K562 treated with DMSO at 1 percent for 12 hours (cell line): ENCODE data around the gene SLC5A8. TPM values are rescaled to one million over a fixed set of nuclear protein-coding genes. Genes with fewer than 3 reads are reported as not detected.

Source experiments
- total RNA-seq: library from RNA; unstranded; fragments of 300-600 nt; gene quantifications from 2 replicates; pipeline ENCODE4 v1.2.3, GENCODE V29; 2022; ENCODE audit not compliant: insufficient read depth

Gene SLC5A8, protein sequence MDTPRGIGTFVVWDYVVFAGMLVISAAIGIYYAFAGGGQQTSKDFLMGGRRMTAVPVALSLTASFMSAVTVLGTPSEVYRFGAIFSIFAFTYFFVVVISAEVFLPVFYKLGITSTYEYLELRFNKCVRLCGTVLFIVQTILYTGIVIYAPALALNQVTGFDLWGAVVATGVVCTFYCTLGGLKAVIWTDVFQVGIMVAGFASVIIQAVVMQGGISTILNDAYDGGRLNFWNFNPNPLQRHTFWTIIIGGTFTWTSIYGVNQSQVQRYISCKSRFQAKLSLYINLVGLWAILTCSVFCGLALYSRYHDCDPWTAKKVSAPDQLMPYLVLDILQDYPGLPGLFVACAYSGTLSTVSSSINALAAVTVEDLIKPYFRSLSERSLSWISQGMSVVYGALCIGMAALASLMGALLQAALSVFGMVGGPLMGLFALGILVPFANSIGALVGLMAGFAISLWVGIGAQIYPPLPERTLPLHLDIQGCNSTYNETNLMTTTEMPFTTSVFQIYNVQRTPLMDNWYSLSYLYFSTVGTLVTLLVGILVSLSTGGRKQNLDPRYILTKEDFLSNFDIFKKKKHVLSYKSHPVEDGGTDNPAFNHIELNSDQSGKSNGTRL
- not detected in 2 replicates for total RNA-seq

DNA sequence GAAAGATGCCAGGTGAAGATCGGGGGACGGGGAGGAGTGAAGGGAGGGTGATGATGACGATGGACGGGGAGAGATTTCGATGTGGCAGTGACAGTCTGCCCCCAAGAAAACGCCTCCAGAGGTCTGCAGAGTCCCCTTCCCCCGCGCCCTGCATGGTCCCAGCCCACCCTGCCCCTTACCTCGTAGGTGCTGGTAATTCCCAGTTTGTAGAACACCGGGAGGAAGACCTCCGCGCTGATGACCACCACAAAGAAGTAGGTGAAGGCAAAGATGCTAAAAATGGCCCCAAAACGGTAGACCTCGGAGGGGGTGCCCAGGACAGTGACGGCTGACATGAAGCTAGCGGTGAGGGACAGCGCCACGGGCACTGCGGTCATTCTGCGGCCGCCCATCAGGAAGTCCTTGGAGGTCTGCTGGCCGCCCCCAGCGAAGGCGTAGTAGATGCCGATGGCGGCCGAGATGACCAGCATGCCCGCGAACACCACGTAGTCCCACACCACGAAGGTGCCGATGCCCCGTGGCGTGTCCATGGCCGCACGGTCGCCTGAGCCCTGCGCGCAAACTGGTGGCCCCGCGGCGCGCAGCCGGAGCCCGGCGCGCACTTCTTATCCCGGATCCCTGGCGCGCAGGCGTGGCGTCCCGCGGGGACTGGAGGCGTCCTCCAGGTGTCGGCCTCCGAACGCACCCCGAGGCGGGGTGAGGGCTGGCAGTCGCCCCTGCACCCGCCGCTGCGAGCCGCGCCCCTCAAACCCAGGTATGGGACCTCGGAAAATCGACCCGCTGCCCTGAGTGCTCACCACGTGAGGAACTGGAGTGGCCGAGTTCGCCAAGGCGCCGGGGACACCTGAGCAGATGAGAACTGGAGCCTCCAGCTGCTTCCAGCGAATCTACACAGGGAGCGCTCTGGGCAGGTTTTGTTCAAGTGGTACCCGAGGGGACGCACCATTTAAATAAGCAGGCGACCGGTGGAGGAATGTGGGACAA lies at the start of gene SLC5A8:
Gene SLC5A8, minus strand, starts transcription at position 920 of the 984 bp plus-strand sequence. Its CDS starts 390 bp downstream, at position 530.

Other genes starting within 250 kb of the SLC5A8 start
- gene UTP20, start 69.9 kb upstream of the SLC5A8 start, total RNA-seq, result 0.66 and 4.0 TPM in 2 replicates
- 18.0 and 37.0 TPM in 2 replicates for gene ARL1, start 197.5 kb upstream of the SLC5A8 start, total RNA-seq